GM12878 (cell line): Measurements from ENCODE around the gene ADGRL2. TPM values are rescaled to one million over a fixed set of nuclear protein-coding genes. Genes with fewer than 3 reads are reported as not detected.
A peak's percentile ranks its signal among the peaks of the same experiment; 100 is the strongest.

ENCODE experiments used
- ATAC-seq: fragments of 200-7000 bp; cut with Tn5 transposase; 3 replicates; pipeline ENCODE4 v1.9.1; 2020; ENCODE audit warnings: mild to moderate bottlenecking, moderate library complexity
- BruUV-seq: library from RNA; stranded (reverse); fragments of 400-500 nt; replicated peaks from 2 replicates; lab custom pipeline; 2021; lab: Mats Ljungman, UMichigan
- CTCF ChIA-PET: fragments of 300-600 bp; sonication (Branson Sonifier 250); formaldehyde crosslinking; extraction: SDS; loops from one replicate; lab custom pipeline; 2021; ENCODE audit warnings: inconsistent platforms; lab: Yijun Ruan, JAX
- POLR2A ChIA-PET: fragments of 350-600 bp; formaldehyde crosslinking; extraction: SDS; loops from one replicate; lab custom pipeline; 2021; ENCODE audit warnings: inconsistent platforms; lab: Charles Lee
- RAD21 ChIA-PET: fragments of 300-600 bp; sonication (Branson Sonifier 250); formaldehyde crosslinking; loops from one replicate; lab custom pipeline; 2023; ENCODE audit warnings: antibody characterized with exemption; ENCODE audit not compliant: unreplicated experiment; lab: Charles Lee
- SMC1A ChIA-PET: fragments of 300-600 bp; sonication (Branson Sonifier 250); formaldehyde crosslinking; loops from one replicate; lab custom pipeline; 2023; ENCODE audit not compliant: unreplicated experiment, uncharacterized antibody; lab: Charles Lee
- DNase-seq: peaks from one replicate; pipeline ENCODE4 v3.0.0-alpha.2; 2011; ENCODE audit warnings: low read depth, low spot score
- FAIRE-seq: peaks from 3 replicates; lab custom pipeline; 2011; peaks lifted over from hg19 to GRCh38; lab: Jason Lieb, UNC
- H2AFZ ChIP-seq: 2 replicates; pipeline ENCODE4 v1.6.0; 2011; ENCODE audit warnings: low read depth, low read length, control low read depth; ENCODE audit not compliant: control insufficient read depth
- H3K27ac ChIP-seq: 2 replicates; pipeline ENCODE4 v1.5.1; 2011; ENCODE audit warnings: control low read depth; ENCODE audit not compliant: control insufficient read depth, insufficient read depth
- H3K27me3 ChIP-seq, 2 experiments: replicated peaks in 1 of 2; 2 replicates each; pipeline versions ENCODE4 v1.6.0 to v1.6.1; 2011; ENCODE audit warnings: low read length in 1 of 2; ENCODE audit not compliant: control insufficient read depth in 2 of 2, insufficient read depth in 2 of 2
- H3K36me3 ChIP-seq, 2 experiments: 2 replicates each; pipeline ENCODE4 v1.5.1; 2011; ENCODE audit warnings: low read length in 1 of 2; ENCODE audit not compliant: control insufficient read depth in 2 of 2, insufficient read depth in 2 of 2
- H3K4me1 ChIP-seq: 2 replicates; pipeline ENCODE4 v1.6.1; 2011; ENCODE audit warnings: mild to moderate bottlenecking, low read length, moderate library complexity, mixed read lengths; ENCODE audit not compliant: control insufficient read depth, insufficient read depth
- H3K4me2 ChIP-seq: 2 replicates; pipeline ENCODE4 v1.6.0; 2011; ENCODE audit warnings: control low read depth; ENCODE audit not compliant: control insufficient read depth, insufficient read depth
- H3K4me3 ChIP-seq: fragments of 200-600 bp; sonication (generic); 2 replicates; pipeline ENCODE4 v1.5.1; 2016
- H3K79me2 ChIP-seq: 2 replicates; pipeline ENCODE4 v1.6.0; 2011; ENCODE audit warnings: low read length; ENCODE audit not compliant: control insufficient read depth, insufficient read depth
- H3K9ac ChIP-seq: 2 replicates; pipeline ENCODE4 v1.8.0; 2011; ENCODE audit warnings: low read length, control low read depth, mixed read lengths; ENCODE audit not compliant: control insufficient read depth, insufficient read depth
- H3K9me3 ChIP-seq: replicated peaks from 3 replicates; pipeline ENCODE4 v1.5.1; 2011; ENCODE audit warnings: mild to moderate bottlenecking, low read length; ENCODE audit not compliant: control insufficient read depth, insufficient read depth
- H4K20me1 ChIP-seq: 2 replicates; pipeline ENCODE4 v1.6.0; 2011; ENCODE audit not compliant: control insufficient read depth, insufficient read depth
- BACH1 ChIP-seq: fragments of 450-650 bp; IDR thresholded peaks from 2 replicates; pipeline ENCODE4 v1.6.1; 2017; ENCODE audit warnings: mild to moderate bottlenecking, borderline replicate concordance
- CBX5 ChIP-seq: sonication (generic); IDR thresholded peaks from 2 replicates; pipeline ENCODE4 v1.6.1; 2016; ENCODE audit warnings: low read depth, moderate library complexity, mild to moderate bottlenecking, inconsistent platforms
- CREB1 ChIP-seq: IDR thresholded peaks from 2 replicates; pipeline ENCODE4 v1.6.1; 2012; ENCODE audit warnings: low read depth, mild to moderate bottlenecking, inconsistent platforms
- CTCF ChIP-seq, 3 experiments: IDR thresholded peaks in 2 of 3; conservative IDR thresholded peaks in 1 of 3; 2 replicates each; pipeline ENCODE4 v1.5.1; 2011; ENCODE audit warnings: low read depth in 3 of 3, low read length in 3 of 3, mild to moderate bottlenecking in 3 of 3, control low read depth in 2 of 3, moderate library complexity in 2 of 3, inconsistent platforms in 1 of 3, mixed read lengths in 1 of 3; ENCODE audit not compliant: control insufficient read depth in 2 of 3, insufficient read depth in 1 of 3; ENCODE audit errors: extremely low read depth in 1 of 3
- E2F4 ChIP-seq: IDR thresholded peaks from 2 replicates; pipeline ENCODE4 v1.6.1; 2012; ENCODE audit warnings: low read depth, low read length, improper control_type of control experiment
- EGR1 ChIP-seq, 2 experiments: IDR thresholded peaks; 1 replicate in 1 of 2; 2 replicates in 1 of 2; pipeline ENCODE4 v1.6.1; 2011 to 2012; ENCODE audit warnings: low read depth in 2 of 2, low read length in 2 of 2, borderline replicate concordance in 1 of 2, mild to moderate bottlenecking in 1 of 2, moderate library complexity in 1 of 2
- ELK1 ChIP-seq: IDR thresholded peaks from 2 replicates; pipeline ENCODE4 v1.6.1; 2012; ENCODE audit warnings: low read depth, low read length, improper control_type of control experiment
- EP300 ChIP-seq, 2 experiments: fragments of 150-350 bp in 1 of 2; IDR thresholded peaks; 2 replicates each; pipeline ENCODE4 v1.6.1; 2011 to 2012; ENCODE audit warnings: low read depth in 2 of 2, low read length in 2 of 2, borderline replicate concordance in 1 of 2, improper control_type of control experiment in 1 of 2, inconsistent platforms in 1 of 2; ENCODE audit not compliant: control insufficient read depth in 1 of 2
- HDAC6 ChIP-seq: fragments of 200-600 bp; sonication (generic); IDR thresholded peaks from one replicate; pipeline ENCODE4 v1.8.0; 2017; ENCODE audit warnings: antibody characterized with exemption; ENCODE audit not compliant: unreplicated experiment
- MYC ChIP-seq: IDR thresholded peaks from 2 replicates; pipeline ENCODE4 v1.6.1; 2011; ENCODE audit warnings: mild to moderate bottlenecking, low read length, moderate library complexity, inconsistent platforms; ENCODE audit not compliant: insufficient read depth, insufficient replicate concordance, insufficient read length, severe bottlenecking
- NRF1 ChIP-seq: conservative IDR thresholded peaks from 2 replicates; pipeline ENCODE4 v1.6.1; 2011; ENCODE audit warnings: mild to moderate bottlenecking, low read depth, low read length, improper control_type of control experiment
- RB1 ChIP-seq: fragments of 450-650 bp; formaldehyde crosslinking; IDR thresholded peaks from 2 replicates; pipeline ENCODE4 v1.6.1; 2017; ENCODE audit warnings: mild to moderate bottlenecking, borderline replicate concordance
- RELA ChIP-seq: fragments of 450-650 bp; IDR thresholded peaks from 2 replicates; pipeline ENCODE4 v1.8.0; 2014; ENCODE audit warnings: borderline replicate concordance; ENCODE audit not compliant: partially characterized antibody
- RFX5 ChIP-seq: IDR thresholded peaks from 2 replicates; pipeline ENCODE4 v1.6.1; 2011; ENCODE audit warnings: low read depth, low read length, improper control_type of control experiment
- SMAD5 ChIP-seq: IDR thresholded peaks from 2 replicates; pipeline ENCODE4 v1.6.1; 2016; ENCODE audit warnings: antibody characterized with exemption, low read depth
- SREBF2 ChIP-seq: IDR thresholded peaks from 2 replicates; pipeline ENCODE4 v1.6.1; 2012; ENCODE audit warnings: mild to moderate bottlenecking, low read length
- SUZ12 ChIP-seq: fragments of 200-600 bp; sonication (generic); IDR thresholded peaks from one replicate; pipeline ENCODE4 v1.6.1; 2018; ENCODE audit warnings: antibody characterized with exemption, mild to moderate bottlenecking; ENCODE audit not compliant: unreplicated experiment
- WRNIP1 ChIP-seq: IDR thresholded peaks from 2 replicates; pipeline ENCODE4 v1.6.1; 2011; ENCODE audit warnings: low read depth, low read length, improper control_type of control experiment, borderline replicate concordance
- WGBS: methylation state at CpG from one replicate; pipeline ENCODE4 v1.1.6; 2016; ENCODE audit warnings: low lambda C conversion rate; ENCODE audit not compliant: insufficient replicate concordance, insufficient coverage; ENCODE audit errors: missing lambda C conversion rate; 5-methylcytosine and 5-hydroxymethylcytosine counted together
- in situ Hi-C: fragments of 300-500 bp; cut with MboI; formaldehyde crosslinking; loops from 9 replicates; pipeline ENCODE4 v1.14.3; 2018; ENCODE audit warnings: mixed read lengths
- intact Hi-C: fragments of 100-400 bp; cut with micrococcal nuclease; formaldehyde crosslinking; loops from one replicate; pipeline ENCODE4 v1.14.2; 2022; ENCODE audit not compliant: unreplicated experiment
- polyA plus RNA-seq, 11 experiments: library from polyadenylated mRNA; depleted of rRNA in 4 of 11; unstranded in 6 of 11; stranded (reverse) in 5 of 11; fragments of >200 nt; fragmentation: Nextera tagmentation in 4 of 11; fragmentation: Illumina TruSeq in 1 of 11; extraction: Ambion mirVana in 4 of 11; extraction: Trizol in 1 of 11; gene quantifications; 1 replicate in 1 of 11; 2 replicates in 10 of 11; pipeline versions ENCODE4 v1.2.1 to v1.2.3, GENCODE V29; 2011 to 2016; ENCODE audit warnings: inconsistent platforms in 2 of 11, missing spikeins in 2 of 11, low read depth in 1 of 11
- total RNA-seq, 4 experiments: library from RNA; depleted of rRNA in 3 of 4; stranded (reverse); fragments of >200 nt in 3 of 4; fragmentation: Illumina TruSeq in 1 of 4; extraction: Trizol in 1 of 4; gene quantifications; 2 replicates each; pipeline versions ENCODE4 v1.2.1 to v1.2.3, GENCODE V29; 2013 to 2021

ADGRL2 gene
- total and polyA plus RNA-seq, 10 of the 15 experiments (the other 5 are each of a cell fraction or from before 2014, with no cell fraction given): 0.03 to 13.6 (median 0.21) TPM

- TF ChIP-seq CBX5: no peak
- no peak for TF ChIP-seq WRNIP1
- no peak for TF ChIP-seq ELK1
- TF ChIP-seq SREBF2: no peak
- no peak for TF ChIP-seq RFX5
- no peak for TF ChIP-seq RB1
- TF ChIP-seq E2F4: no peak
- no peak for TF ChIP-seq RELA
These were observed 52.2 kb downstream of the ADGRL2 start (continued) for GRCh38 chr1:81852961-81853360.

- ChIA-PET SMC1A (interaction anchor here (0.7 to 1.6 kb wide), 3 partner anchors 10 to 319 kb away, joined by 3 to 5 read pairs (median 5); no protein-coding TSS in a partner anchor), CTCF (interaction anchor here (1.2 kb wide), 1 partner anchor 15 kb away, joined by 3 read pairs; no protein-coding TSS in a partner anchor), RAD21 (interaction anchor here (1.6 kb wide), 1 partner anchor 18 kb away, joined by 3 read pairs; no protein-coding TSS in a partner anchor), POLR2A (no interaction called here)
- Histone ChIP-seq H3K4me3 (no peak overlapping the region), H3K79me2 (no peaks in the 10 kb centered on the region), H3K36me3 (no peaks in the 10 kb centered on the region), H3K4me1 (no peaks in the 10 kb centered on the region), H2AFZ (no peak overlapping the region), H3K27me3 (no peaks in the 10 kb centered on the region), H3K9ac (no peak overlapping the region), H3K9me3 (no peaks in the 10 kb centered on the region), H4K20me1 (no peaks in the 10 kb centered on the region), H3K27ac (no peak overlapping the region), H3K4me2 (no peak overlapping the region)
- 0% methylated on average over 1 of the region's 1 CpG for WGBS
- FAIRE-seq (no peak), ATAC-seq (peak; percentile 39), DNase-seq (no peak)
- no TSS peak for BruUV-seq
- in situ Hi-C loops (no loop called here), intact Hi-C loops (no loop called here)
- TF ChIP-seq SMAD5 (no peak), CREB1 (no peak), BACH1 (no peak), MYC (no peak), NRF1 (no peak), SUZ12 (no peak), HDAC6 (no peak), E2F4 (no peak), EP300 (IDR thresholded peaks at IDR 0.05; ENCODE audit: borderline replicate concordance in 1 of 2, control insufficient read depth in 1 of 2, low read depth in 2 of 2, low read length in 2 of 2) (no peak), CTCF (IDR thresholded peaks at IDR 0.05 in 2 of 3, conservative IDR thresholded peaks at IDR 0.05 in 1 of 3; ENCODE audit: control insufficient read depth in 2 of 3, extremely low read depth in 1 of 3, insufficient read depth in 1 of 3, low read depth in 3 of 3, low read length in 3 of 3) (no peak), EGR1 (IDR thresholded peaks at IDR 0.05; ENCODE audit: borderline replicate concordance in 1 of 2, low read depth in 2 of 2, low read length in 2 of 2) (no peak)
These were observed 66.5 kb downstream of the ADGRL2 start for GRCh38 chr1:81867235-81867634.
